ENCODE results near the gene BCKDHB.
"Not testable (repeated sequence)": the region's sequence is repeated elsewhere in the genome, so short reads cannot be mapped to it uniquely, and the experiment has no call there.

BCKDHB gene

DNA sequence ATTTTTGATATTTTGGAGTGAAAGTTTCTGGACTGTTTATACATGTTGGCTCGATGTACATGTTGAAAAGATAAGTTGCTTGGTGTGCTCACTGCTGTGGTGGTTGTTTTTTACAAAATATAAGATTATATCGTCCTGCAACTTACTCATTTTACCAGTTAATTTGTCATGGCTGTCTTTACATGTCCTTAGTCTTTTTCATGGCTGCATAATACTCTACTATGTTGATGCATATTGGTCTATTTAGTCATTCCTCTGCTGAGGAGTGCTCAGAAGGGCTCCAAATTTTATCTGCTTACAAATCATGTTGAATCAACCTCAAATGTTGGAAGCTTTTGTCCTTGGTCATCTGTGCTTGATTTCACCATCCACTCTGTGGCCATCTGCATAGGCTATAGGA lies 164.6 kb downstream of the BCKDHB start:
- Histone ChIP-seq H3K9me3 (replicated peaks; ENCODE audit: low read length) (no peaks in the 10 kb centered on the region), H3K4me2 (ENCODE audit: low read length) (no peak overlapping the region), H3K4me3 (ENCODE audit: low read length) (no peak overlapping the region), H3K4me1 (ENCODE audit: control insufficient read depth, insufficient read depth, low read length) (no peaks in the 10 kb centered on the region), H3K9ac (ENCODE audit: low read depth, low read length) (no peak overlapping the region), H3K36me3 (ENCODE audit: insufficient read depth, low read length) (no peaks in the 10 kb centered on the region), H3K27me3 (ENCODE audit: control insufficient read depth, insufficient read depth, low read length) (no peaks in the 10 kb centered on the region)

DNA sequence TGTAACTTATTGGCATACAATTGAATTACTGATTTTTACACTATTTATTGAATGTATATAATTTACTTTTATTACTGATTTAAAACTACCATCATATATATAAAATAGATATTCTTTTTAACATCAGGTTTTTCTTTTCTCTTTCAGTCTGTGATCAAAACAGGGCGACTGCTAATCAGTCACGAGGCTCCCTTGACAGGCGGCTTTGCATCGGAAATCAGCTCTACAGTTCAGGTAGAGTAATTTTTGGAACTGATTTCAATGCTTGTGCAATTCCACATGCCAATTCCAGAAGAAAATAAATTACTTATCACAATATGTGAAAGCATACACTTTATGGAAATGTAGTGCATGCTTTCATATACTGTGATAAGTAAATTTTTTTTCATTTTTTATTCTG lies 166.5 kb downstream of the BCKDHB start:
- Histone ChIP-seq H3K27me3 (ENCODE audit: control insufficient read depth, insufficient read depth, low read length) (no peaks in the 10 kb centered on the region), H3K36me3 (ENCODE audit: insufficient read depth, low read length) (no peaks in the 10 kb centered on the region), H3K4me3 (ENCODE audit: low read length) (no peak overlapping the region), H3K4me2 (ENCODE audit: low read length) (no peak overlapping the region), H3K9me3 (replicated peaks; ENCODE audit: low read length) (no peaks in the 10 kb centered on the region), H3K9ac (ENCODE audit: low read depth, low read length) (no peak overlapping the region), H3K4me1 (ENCODE audit: control insufficient read depth, insufficient read depth, low read length) (no peaks in the 10 kb centered on the region)

DNA sequence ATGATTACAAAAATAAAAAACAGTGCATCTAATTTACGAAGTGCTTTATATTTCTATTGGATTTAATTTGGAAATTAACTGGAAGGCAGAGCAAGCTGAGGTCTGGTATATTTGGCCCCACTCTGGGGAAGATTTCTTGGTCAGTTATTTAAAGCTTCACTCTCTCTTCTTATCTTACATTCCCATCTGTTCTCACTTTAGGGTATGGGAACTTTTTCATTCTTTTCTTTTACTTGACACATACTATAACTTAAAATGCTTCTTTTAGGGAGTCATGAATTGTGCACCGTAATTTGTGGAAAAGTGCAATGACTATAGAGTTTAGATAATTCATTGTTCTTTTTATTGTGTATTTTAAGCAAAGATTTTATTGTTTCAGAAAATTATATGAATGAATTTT lies 170.4 kb downstream of the BCKDHB start:
- H3K9ac ChIP-seq (ENCODE audit: low read depth, low read length) = no peak overlapping the region

DNA sequence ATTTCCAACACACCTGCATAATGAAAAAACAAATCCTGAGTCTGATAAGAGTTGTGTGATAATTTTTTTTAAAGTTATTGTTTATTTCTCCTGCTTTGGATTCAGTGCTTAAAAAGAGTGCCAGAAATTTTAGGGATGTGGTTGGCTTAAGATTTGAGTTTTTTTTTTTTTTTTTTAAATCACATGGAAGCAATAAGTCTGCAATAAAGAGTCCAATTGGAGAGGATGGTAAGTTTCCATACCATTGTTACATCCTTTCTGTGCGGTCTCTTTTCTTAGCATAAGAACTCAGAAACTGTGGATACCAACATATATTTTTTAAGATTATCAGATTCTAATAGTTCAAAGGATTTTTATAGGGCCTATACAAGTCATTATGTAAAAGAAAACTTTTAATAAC lies 171.0 kb downstream of the BCKDHB start:
- Histone ChIP-seq H3K4me2 (ENCODE audit: low read length) (no peak overlapping the region), H3K27me3 (ENCODE audit: control insufficient read depth, insufficient read depth, low read length) (no peaks in the 10 kb centered on the region), H3K4me3 (ENCODE audit: low read length) (no peak overlapping the region), H3K36me3 (ENCODE audit: insufficient read depth, low read length) (no peaks in the 10 kb centered on the region), H3K9me3 (replicated peaks; ENCODE audit: low read length) (no peaks in the 10 kb centered on the region), H3K9ac (ENCODE audit: low read depth, low read length) (no peak overlapping the region), H3K4me1 (ENCODE audit: control insufficient read depth, insufficient read depth, low read length) (peaks cover 5% of the 10 kb centered on the region)

More for the DNA sequence above, 170.4 kb downstream of the BCKDHB start:
- Histone ChIP-seq H3K27me3 (ENCODE audit: control insufficient read depth, insufficient read depth, low read length) (no peaks in the 10 kb centered on the region), H3K4me2 (ENCODE audit: low read length) (no peak overlapping the region), H3K9me3 (replicated peaks; ENCODE audit: low read length) (no peaks in the 10 kb centered on the region), H3K4me1 (ENCODE audit: control insufficient read depth, insufficient read depth, low read length) (peaks cover 5% of the 10 kb centered on the region), H3K4me3 (ENCODE audit: low read length) (no peak overlapping the region), H3K36me3 (ENCODE audit: insufficient read depth, low read length) (no peaks in the 10 kb centered on the region)

DNA sequence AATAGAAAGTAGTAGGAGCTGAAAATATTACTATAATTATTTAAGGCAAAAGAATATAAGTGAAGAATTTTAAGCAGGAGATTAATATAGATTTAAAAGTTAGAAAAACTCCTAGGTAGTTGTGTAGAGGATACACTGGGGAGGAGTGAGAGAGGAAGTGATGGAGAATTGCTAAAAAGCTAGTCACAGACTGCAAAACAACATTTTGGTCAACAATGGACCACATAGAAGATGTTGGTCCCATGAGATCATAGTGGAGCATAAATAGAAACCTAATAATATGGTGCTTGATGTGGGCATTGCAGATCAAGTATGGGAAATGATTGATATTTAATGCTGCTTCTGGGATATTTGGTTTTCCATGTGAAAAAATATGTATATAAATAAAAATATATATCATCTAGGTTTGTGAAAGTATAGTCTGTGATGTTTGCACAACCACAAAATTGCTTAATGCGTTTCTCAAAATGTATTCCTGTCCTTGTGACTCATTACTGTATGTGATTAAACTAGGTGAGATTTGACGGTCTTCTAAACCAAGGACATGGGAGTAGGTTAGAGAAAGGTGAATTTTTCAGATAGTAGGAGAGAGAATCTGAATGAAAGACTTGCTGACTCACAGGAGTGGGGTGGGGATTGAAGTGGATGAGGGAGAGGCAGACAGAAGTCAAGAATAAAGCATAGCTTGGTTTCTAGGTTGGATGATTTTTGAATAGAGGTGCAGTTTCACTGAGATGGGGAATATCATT lies 174.0 kb downstream of the BCKDHB start:
- Histone ChIP-seq H3K4me2 (ENCODE audit: low read length) (no peak overlapping the region), H3K36me3 (ENCODE audit: insufficient read depth, low read length) (no peaks in the 10 kb centered on the region), H3K9me3 (replicated peaks; ENCODE audit: low read length) (no peaks in the 10 kb centered on the region), H3K4me1 (ENCODE audit: control insufficient read depth, insufficient read depth, low read length) (peaks cover 5% of the 10 kb centered on the region), H3K9ac (ENCODE audit: low read depth, low read length) (no peak overlapping the region), H3K4me3 (ENCODE audit: low read length) (no peak overlapping the region), H3K27me3 (ENCODE audit: control insufficient read depth, insufficient read depth, low read length) (no peaks in the 10 kb centered on the region)

DNA sequence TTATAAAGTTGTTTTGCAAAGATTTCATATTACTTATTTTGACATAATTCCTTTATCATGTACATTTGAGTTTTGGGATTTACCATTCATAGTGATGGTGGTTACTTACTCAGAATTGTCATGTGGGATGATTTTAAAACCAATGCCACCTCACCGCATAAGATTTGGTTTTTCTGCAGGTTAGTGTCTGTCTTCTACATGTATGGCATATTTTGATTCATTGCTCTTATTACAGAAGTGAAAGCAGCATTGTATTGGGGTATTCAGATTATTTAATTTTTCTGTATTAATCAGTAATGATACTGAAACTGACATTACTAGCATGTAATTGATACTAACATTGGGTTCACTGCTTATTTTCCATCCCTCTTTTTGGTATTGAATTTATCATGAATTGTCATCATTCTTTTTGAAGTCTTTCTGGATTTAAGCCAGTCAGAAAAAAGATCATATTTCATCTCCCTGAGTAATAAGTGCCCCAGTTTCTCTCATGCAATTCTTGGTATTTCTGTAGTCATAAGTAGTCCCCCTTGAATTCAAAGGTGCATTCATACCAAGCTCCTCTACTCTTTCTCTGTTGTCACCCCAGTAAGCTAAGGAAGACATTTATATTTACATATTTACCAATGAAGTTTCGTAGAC lies 176.6 kb downstream of the BCKDHB start:
- Histone ChIP-seq H3K4me1 (ENCODE audit: control insufficient read depth, insufficient read depth, low read length) (peaks cover 5% of the 10 kb centered on the region), H3K4me3 (ENCODE audit: low read length) (no peak overlapping the region), H3K27me3 (ENCODE audit: control insufficient read depth, insufficient read depth, low read length) (no peaks in the 10 kb centered on the region), H3K9me3 (replicated peaks; ENCODE audit: low read length) (no peaks in the 10 kb centered on the region), H3K4me2 (ENCODE audit: low read length) (no peak overlapping the region), H3K36me3 (ENCODE audit: insufficient read depth, low read length) (no peaks in the 10 kb centered on the region), H3K9ac (ENCODE audit: low read depth, low read length) (no peak overlapping the region)

DNA sequence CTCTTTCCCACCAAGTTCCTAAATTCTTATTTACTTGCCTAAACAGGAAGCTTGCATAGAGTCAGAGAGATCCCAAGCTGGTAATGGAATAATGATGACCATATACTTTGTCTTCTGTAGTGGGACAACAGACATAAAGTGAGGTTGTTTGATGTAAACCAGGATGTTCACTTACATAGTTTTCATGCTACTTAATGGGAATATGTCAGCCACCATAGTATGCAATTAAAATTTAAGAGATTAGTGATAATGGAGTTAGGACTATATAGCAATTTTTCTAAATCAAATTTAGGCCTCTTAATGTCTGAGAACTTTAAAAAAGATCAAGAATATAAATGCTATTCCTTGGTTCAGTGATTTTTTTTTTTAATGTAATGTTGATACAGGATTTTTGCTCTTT lies 180.6 kb downstream of the BCKDHB start:
- H3K27me3 ChIP-seq (ENCODE audit: control insufficient read depth, insufficient read depth, low read length) = no peaks in the 10 kb centered on the region
- H3K4me2 ChIP-seq (ENCODE audit: low read length) = no peak overlapping the region
- H3K9ac ChIP-seq (ENCODE audit: low read depth, low read length) = no peak overlapping the region
- no peak overlapping the region for H3K4me3 ChIP-seq (ENCODE audit: low read length)
- H3K36me3 ChIP-seq (ENCODE audit: insufficient read depth, low read length) = no peaks in the 10 kb centered on the region
- H3K4me1 ChIP-seq (ENCODE audit: control insufficient read depth, insufficient read depth, low read length) = no peaks in the 10 kb centered on the region
- H3K9me3 ChIP-seq (replicated peaks; ENCODE audit: low read length) = no peaks in the 10 kb centered on the region

DNA sequence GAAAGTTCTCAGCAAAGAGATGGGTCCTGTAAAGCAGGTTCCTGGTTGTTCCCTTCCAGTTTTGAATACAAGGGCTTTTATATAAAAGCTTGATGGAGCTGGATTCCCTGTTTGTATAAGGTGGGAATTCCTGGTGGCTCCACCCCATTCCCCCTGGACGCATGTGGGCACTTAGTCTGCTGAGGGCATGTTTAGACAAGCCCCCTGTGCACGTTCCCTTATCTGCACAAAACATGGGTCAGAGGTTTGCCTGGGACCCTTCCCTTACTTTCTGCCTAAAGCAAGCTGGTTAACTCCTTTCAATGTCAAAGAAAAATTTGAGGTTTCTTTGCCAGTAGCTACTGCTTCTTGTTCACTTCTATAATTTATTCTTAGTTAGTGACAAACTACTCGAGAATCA lies 181.1 kb downstream of the BCKDHB start:
- no peak overlapping the region for H3K4me3 ChIP-seq (ENCODE audit: low read length)
- H3K27me3 ChIP-seq (ENCODE audit: control insufficient read depth, insufficient read depth, low read length) = no peaks in the 10 kb centered on the region
- H3K9me3 ChIP-seq (replicated peaks; ENCODE audit: low read length) = no peaks in the 10 kb centered on the region
- H3K4me1 ChIP-seq (ENCODE audit: control insufficient read depth, insufficient read depth, low read length) = no peaks in the 10 kb centered on the region
- H3K4me2 ChIP-seq (ENCODE audit: low read length) = no peak overlapping the region
- H3K36me3 ChIP-seq (ENCODE audit: insufficient read depth, low read length) = no peaks in the 10 kb centered on the region
- no peak overlapping the region for H3K9ac ChIP-seq (ENCODE audit: low read depth, low read length)

DNA sequence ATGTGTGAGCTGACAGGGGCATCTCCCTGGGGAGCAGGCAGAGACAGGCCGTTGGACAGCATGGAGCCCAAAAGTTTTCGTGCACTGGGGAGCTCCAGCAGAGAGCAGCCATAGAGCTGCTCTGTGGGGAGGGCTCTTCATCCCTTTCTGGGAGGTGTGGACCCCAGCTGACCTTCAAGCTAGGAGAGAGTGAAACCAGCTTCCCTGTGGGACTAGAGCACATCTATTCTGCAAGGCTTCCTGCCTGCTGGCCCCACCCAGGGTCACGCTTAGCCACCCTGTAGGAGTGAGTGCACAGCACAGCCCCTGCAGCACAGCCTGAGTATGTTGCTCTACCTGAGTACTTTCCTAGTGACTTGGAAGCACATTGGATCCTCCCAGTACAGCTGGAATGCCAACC lies 183.3 kb downstream of the BCKDHB start:
- H3K4me3 ChIP-seq (ENCODE audit: low read length) = no peak overlapping the region
- H3K4me2 ChIP-seq (ENCODE audit: low read length) = no peak overlapping the region
- H3K36me3 ChIP-seq (ENCODE audit: insufficient read depth, low read length) = no peaks in the 10 kb centered on the region
- no peaks in the 10 kb centered on the region for H3K9me3 ChIP-seq (replicated peaks; ENCODE audit: low read length)
- H3K9ac ChIP-seq (ENCODE audit: low read depth, low read length) = no peak overlapping the region
- H3K4me1 ChIP-seq (ENCODE audit: control insufficient read depth, insufficient read depth, low read length) = no peaks in the 10 kb centered on the region
- H3K27me3 ChIP-seq (ENCODE audit: control insufficient read depth, insufficient read depth, low read length) = no peaks in the 10 kb centered on the region

DNA sequence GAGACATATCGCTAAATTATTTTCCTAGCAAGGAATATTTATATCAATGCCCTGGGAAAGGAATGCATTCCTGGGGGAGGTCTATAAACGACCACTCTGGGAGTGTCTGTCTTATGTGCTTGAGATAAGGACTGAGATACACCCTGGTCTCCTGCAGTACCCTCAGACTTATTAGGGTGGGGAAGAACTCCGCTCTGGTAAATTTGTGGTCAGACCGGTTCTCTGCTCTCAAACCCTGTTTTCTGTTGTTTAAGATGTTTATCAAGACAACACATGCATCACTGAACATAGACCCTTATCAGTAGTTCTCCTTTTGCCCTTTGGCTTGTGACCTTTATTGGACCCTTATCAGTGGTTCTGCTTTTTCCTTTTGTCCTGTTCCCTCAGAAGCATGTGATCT lies 188.1 kb downstream of the BCKDHB start:
- H3K36me3 ChIP-seq (ENCODE audit: insufficient read depth, low read length); H3K9me3 ChIP-seq (replicated peaks; ENCODE audit: low read length); H3K4me3 ChIP-seq (ENCODE audit: low read length); H3K4me2 ChIP-seq (ENCODE audit: low read length); H3K27me3 ChIP-seq (ENCODE audit: control insufficient read depth, insufficient read depth, low read length); H3K4me1 ChIP-seq (ENCODE audit: control insufficient read depth, insufficient read depth, low read length); H3K9ac ChIP-seq (ENCODE audit: low read depth, low read length): not testable (repeated sequence)

DNA sequence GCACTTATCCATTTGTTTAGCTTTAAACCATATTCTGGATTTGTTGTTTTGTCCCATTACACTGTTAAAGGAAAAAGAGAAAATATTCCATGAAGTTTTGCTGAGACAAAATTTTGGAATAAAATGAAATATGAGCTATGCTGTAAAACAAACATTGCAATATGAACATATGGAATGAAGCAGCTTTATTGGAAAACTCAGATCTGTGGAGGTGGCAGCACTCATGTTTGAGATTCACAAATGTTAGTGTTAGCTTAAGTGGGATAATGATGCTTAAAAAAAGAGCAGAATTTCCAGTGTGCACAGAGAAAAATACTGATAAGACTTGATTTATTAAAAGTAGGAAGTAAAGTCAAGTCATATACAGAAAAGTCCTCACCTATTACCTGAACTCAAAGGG lies 196.2 kb downstream of the BCKDHB start:
- Histone ChIP-seq H3K9me3 (replicated peaks; ENCODE audit: low read length) (no peaks in the 10 kb centered on the region), H3K4me1 (ENCODE audit: control insufficient read depth, insufficient read depth, low read length) (no peaks in the 10 kb centered on the region), H3K36me3 (ENCODE audit: insufficient read depth, low read length) (no peaks in the 10 kb centered on the region), H3K4me2 (ENCODE audit: low read length) (no peak overlapping the region), H3K4me3 (ENCODE audit: low read length) (no peak overlapping the region), H3K9ac (ENCODE audit: low read depth, low read length) (no peak overlapping the region), H3K27me3 (ENCODE audit: control insufficient read depth, insufficient read depth, low read length) (no peaks in the 10 kb centered on the region)

DNA sequence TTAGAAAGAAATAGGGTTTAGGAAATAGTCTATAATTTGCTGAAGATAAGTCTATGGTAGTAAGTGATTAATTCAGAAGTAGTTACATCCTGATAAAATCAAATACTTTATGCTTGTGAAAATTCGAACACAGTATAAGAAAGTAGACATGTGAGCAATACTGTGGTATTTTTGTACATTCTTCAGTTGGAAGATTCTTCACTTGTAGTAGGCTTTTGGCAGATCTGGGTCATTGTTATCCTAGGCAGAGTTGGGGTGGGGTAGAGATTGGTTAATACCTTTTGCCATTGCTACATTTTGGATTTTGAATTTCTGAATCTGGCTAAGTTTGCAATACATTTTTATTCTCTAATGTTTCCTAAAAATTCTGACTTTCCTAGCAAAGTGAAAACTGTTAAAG lies 197.5 kb downstream of the BCKDHB start:
- H3K27me3 ChIP-seq (ENCODE audit: control insufficient read depth, insufficient read depth, low read length) = no peaks in the 10 kb centered on the region
- H3K4me1 ChIP-seq (ENCODE audit: control insufficient read depth, insufficient read depth, low read length) = no peaks in the 10 kb centered on the region
- no peak overlapping the region for H3K4me3 ChIP-seq (ENCODE audit: low read length)
- H3K4me2 ChIP-seq (ENCODE audit: low read length) = no peak overlapping the region
- no peaks in the 10 kb centered on the region for H3K36me3 ChIP-seq (ENCODE audit: insufficient read depth, low read length)
- H3K9me3 ChIP-seq (replicated peaks; ENCODE audit: low read length) = no peaks in the 10 kb centered on the region
- no peak overlapping the region for H3K9ac ChIP-seq (ENCODE audit: low read depth, low read length)

Measured in skeletal muscle satellite cell (primary cell).